HG03108 (cell line): Measurements from ENCODE around the gene ZNF697.
A peak's percentile ranks its signal among the peaks of the same experiment; 100 is the strongest.

Source experiments
- ATAC-seq: cut with Tn5 transposase; IDR thresholded peaks from one replicate; pipeline ENCODE4 v1.9.1; 2021; ENCODE audit warnings: moderate library complexity; ENCODE audit not compliant: unreplicated experiment

ZNF697 gene

GRCh38 chr1:119664067-119664466 is 16.0 kb upstream of the ZNF697 start:
- ATAC-seq = no peak

- peak; percentile 72 for ATAC-seq
Measured at GRCh38 chr1:119662034-119662437, 14.0 kb upstream of the ZNF697 start.

GRCh38 chr1:119660253-119661083 is 12.4 kb upstream of the ZNF697 start:
- ATAC-seq = peak; percentile 56

- no peak for ATAC-seq
Measured at GRCh38 chr1:119659628-119660027, 11.6 kb upstream of the ZNF697 start.

GRCh38 chr1:119656410-119656955 is 8.4 kb upstream of the ZNF697 start:
- no peak for ATAC-seq

- ATAC-seq = no peak
Measured at GRCh38 chr1:119655154-119655553, 7.1 kb upstream of the ZNF697 start.

GRCh38 chr1:119653839-119654170 is 5.7 kb upstream of the ZNF697 start:
- ATAC-seq = no peak

GRCh38 chr1:119653135-119653838 is 5.2 kb upstream of the ZNF697 start:
- no peak for ATAC-seq

GRCh38 chr1:119652587-119652986 is 4.5 kb upstream of the ZNF697 start:
- no peak for ATAC-seq

GRCh38 chr1:119651641-119652040 is 3.6 kb upstream of the ZNF697 start:
- ATAC-seq = no peak

GRCh38 chr1:119651133-119651532 is 3.1 kb upstream of the ZNF697 start:
- ATAC-seq = no peak

GRCh38 chr1:119648620-119649004 is 546 bp upstream of the ZNF697 start:
- ATAC-seq = no peak

- ATAC-seq = no peak
Measured at GRCh38 chr1:119647228-119647733, 785 bp downstream of the ZNF697 start.

GRCh38 chr1:119646521-119647227 is 1.4 kb downstream of the ZNF697 start:
- ATAC-seq = no peak

GRCh38 chr1:119639109-119639508 is 9.0 kb downstream of the ZNF697 start:
- ATAC-seq = no peak

GRCh38 chr1:119637710-119638109 is 10.4 kb downstream of the ZNF697 start:
- no peak for ATAC-seq

- ATAC-seq = no peak
Measured at GRCh38 chr1:119636491-119637089, 11.5 kb downstream of the ZNF697 start.

- no peak for ATAC-seq
Measured at GRCh38 chr1:119635811-119636390, 12.2 kb downstream of the ZNF697 start.

GRCh38 chr1:119634016-119634415 is 14.1 kb downstream of the ZNF697 start:
- no peak for ATAC-seq

- ATAC-seq = no peak
Measured at GRCh38 chr1:119633575-119633974, 14.5 kb downstream of the ZNF697 start.

GRCh38 chr1:119632841-119633240 is 15.2 kb downstream of the ZNF697 start:
- ATAC-seq = no peak
